ENCODE results near the gene CDON.

CDON gene

DNA sequence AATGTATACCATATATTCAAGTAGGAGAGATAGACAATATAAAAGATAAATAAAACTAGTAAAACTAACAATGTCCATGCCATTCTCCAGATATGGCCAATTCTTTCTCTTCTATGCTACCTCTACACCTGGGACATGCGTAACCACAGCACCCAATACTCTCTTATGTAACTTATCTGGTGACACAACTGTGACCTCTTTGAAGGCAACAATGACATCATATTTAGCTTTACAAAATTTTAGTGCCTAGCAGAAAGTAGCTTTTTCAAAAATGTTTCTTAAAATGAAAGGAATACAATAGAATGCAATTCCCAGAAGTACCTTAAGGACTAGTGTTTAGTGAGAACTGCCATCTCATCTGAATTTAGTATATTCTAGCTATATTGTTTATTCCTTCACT lies 36.8 kb downstream of the CDON start:
- in situ Hi-C loops (cut with HindIII; ENCODE audit: low pct_unique_long_range_greater_than_20kb, low sequenced_read_pairs): no loop called here
- DNase-seq (ENCODE audit: low read depth in 1 of 2, low spot score in 1 of 2): no peak
- no peak for TF ChIP-seq JUND (IDR thresholded peaks at IDR 0.05; ENCODE audit: low read depth)

DNA sequence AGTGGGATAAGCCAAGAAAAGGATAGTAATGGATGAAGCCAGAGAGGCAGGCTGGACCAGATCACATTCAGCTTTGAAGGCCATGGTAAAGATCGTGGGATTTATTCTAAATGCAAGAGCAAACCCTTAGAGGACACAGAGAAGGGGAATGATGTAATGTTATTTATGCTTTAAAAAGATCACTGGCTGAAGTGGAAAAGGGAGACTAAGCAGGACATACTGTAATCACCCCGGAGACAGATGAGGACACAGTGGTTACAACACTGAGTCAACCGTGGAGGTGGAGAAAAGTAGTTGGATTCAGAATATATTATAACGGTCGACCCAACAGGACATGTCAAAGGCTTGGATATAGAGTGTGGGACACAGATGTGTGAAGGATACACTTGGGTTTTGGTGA lies 38.5 kb downstream of the CDON start:
- DNase-seq (ENCODE audit: low read depth in 1 of 2, low spot score in 1 of 2): no peak
- TF ChIP-seq JUND (IDR thresholded peaks at IDR 0.05; ENCODE audit: low read depth): no peak
- in situ Hi-C loops (cut with HindIII; ENCODE audit: low pct_unique_long_range_greater_than_20kb, low sequenced_read_pairs): no loop called here

DNA sequence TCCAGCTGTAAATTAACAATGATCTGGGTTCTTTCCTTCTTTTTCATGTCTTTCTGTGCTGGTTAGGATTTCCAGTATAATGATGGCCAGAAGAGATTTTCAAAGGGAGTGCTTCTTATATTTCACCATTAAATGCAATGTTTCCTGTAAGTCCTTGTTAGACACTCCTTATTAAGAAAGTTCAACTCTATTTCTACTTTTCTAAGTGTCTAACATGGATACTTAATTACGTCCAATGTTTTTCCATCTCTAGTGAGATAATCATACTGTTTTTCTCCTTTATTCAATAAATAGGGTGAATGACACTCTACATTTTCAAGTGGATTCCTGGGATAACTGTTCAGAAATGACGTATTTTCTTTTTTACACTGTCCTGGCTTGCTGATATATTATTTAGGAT lies 49.8 kb downstream of the CDON start:
- no peak for TF ChIP-seq JUND (IDR thresholded peaks at IDR 0.05; ENCODE audit: low read depth)
- DNase-seq (ENCODE audit: low read depth in 1 of 2, low spot score in 1 of 2): no peak
- in situ Hi-C loops (cut with HindIII; ENCODE audit: low pct_unique_long_range_greater_than_20kb, low sequenced_read_pairs): no loop called here

- DNase-seq (ENCODE audit: low read depth in 1 of 2, low spot score in 1 of 2): no peak
- TF ChIP-seq JUND (IDR thresholded peaks at IDR 0.05; ENCODE audit: low read depth): no peak
- in situ Hi-C loops (cut with HindIII; ENCODE audit: low pct_unique_long_range_greater_than_20kb, low sequenced_read_pairs): no loop called here
Measured at GRCh38 chr11:126011754-126012153, 50.9 kb downstream of the CDON start.

- in situ Hi-C loops (cut with HindIII; ENCODE audit: low pct_unique_long_range_greater_than_20kb, low sequenced_read_pairs): no loop called here
- no peak for DNase-seq (ENCODE audit: low read depth in 1 of 2, low spot score in 1 of 2)
Measured at GRCh38 chr11:126011265-126011664, 51.4 kb downstream of the CDON start.

DNA sequence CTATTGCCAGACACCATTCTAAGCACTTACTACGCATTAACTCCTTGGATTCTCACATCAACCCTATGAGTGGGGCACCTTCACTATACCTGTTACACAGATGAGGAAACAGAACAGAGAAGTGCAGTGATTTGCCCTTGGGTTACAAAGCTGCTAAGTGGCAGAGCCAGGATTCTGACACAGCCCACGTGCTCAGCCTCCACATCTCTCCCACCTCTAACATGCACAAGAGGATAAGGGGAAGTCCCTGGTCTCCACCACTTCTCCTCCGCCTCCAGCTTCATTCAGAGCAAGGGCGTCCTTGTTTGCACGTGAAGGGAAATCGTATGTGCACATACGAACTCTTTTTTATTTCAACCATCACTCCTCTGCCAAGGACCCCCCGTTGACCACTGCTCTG lies 53.7 kb downstream of the CDON start:
- no peak for TF ChIP-seq JUND (IDR thresholded peaks at IDR 0.05; ENCODE audit: low read depth)
- no peak for DNase-seq (ENCODE audit: low read depth in 1 of 2, low spot score in 1 of 2)
- in situ Hi-C loops (cut with HindIII; ENCODE audit: low pct_unique_long_range_greater_than_20kb, low sequenced_read_pairs): no loop called here

More at GRCh38 chr11:126011265-126011664, 51.4 kb downstream of the CDON start:
- TF ChIP-seq JUND (IDR thresholded peaks at IDR 0.05; ENCODE audit: low read depth): no peak

DNA sequence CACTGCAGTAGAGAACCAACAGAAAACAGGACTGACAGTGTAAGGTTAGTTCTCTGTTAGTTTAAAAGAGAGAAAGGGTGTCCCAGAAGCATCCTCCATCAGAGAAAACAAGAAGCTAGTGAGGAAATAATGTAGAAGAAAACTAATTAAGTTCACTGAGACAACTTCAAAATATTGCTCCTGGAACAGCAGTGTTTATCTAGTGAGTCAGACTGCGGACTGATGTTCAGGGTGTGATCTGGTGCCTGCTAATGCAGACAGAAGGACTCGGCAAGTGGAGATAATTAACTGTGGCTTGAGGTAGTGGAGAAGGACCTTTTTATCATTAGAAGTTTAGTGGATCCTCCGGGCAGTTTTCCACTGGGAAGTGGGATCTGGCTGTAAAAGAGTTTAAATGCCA lies 55.4 kb downstream of the CDON start:
- DNase-seq (ENCODE audit: low read depth in 1 of 2, low spot score in 1 of 2): peak in 1 of 2 experiments; percentile 26
- in situ Hi-C loops (cut with HindIII; ENCODE audit: low pct_unique_long_range_greater_than_20kb, low sequenced_read_pairs): no loop called here
- no peak for TF ChIP-seq JUND (IDR thresholded peaks at IDR 0.05; ENCODE audit: low read depth)

GRCh38 chr11:126006068-126006467 lies 56.6 kb downstream of the CDON start:
- in situ Hi-C loops (cut with HindIII; ENCODE audit: low pct_unique_long_range_greater_than_20kb, low sequenced_read_pairs): no loop called here
- DNase-seq (ENCODE audit: low read depth in 1 of 2, low spot score in 1 of 2): no peak
- no peak for TF ChIP-seq JUND (IDR thresholded peaks at IDR 0.05; ENCODE audit: low read depth)

DNA sequence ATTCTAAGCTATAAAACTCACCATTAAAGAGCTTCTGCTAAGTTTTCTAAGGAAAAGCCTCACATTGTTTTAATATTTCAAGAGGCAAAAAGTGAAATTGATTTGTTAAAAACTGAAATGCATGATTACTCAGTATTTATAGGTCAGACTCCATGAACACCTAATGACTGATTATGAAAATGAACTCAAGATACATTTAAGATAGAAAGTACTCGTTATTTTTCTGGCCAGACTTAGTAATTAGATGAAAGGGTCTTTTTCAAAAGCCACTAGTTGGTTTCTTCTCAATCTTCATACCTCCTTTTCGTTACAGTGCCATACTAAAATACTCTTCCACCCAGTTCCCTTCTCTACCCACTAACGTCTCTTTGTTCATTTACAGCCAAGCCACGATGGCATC lies 60.5 kb downstream of the CDON start:
- in situ Hi-C loops (cut with HindIII; ENCODE audit: low pct_unique_long_range_greater_than_20kb, low sequenced_read_pairs): no loop called here
- DNase-seq (ENCODE audit: low read depth in 1 of 2, low spot score in 1 of 2): no peak
- TF ChIP-seq JUND (IDR thresholded peaks at IDR 0.05; ENCODE audit: low read depth): no peak

GRCh38 chr11:125999234-125999880 lies 63.3 kb downstream of the CDON start:
- in situ Hi-C loops (cut with HindIII; ENCODE audit: low pct_unique_long_range_greater_than_20kb, low sequenced_read_pairs): no loop called here
- TF ChIP-seq JUND (IDR thresholded peaks at IDR 0.05; ENCODE audit: low read depth): no peak
- no peak for DNase-seq (ENCODE audit: low read depth in 1 of 2, low spot score in 1 of 2)

DNA sequence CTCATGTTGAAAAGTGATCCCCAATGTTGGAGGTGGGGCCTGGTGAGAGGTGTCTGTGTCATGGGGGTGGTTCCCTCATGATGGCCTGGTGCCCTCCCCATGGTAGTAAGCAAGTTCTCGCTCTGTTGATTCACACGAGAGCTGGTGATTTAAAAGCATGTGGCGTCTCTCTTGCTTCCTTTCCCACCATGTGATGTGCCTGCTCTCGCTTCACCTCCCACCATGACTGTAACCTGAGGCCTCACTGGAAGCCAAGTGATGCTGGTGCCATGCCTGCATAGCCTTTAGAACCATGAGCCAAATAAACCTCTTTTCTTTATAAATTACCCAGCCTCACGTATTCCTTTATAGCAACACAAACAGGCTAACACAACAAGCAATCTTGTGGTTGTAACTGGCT lies 64.4 kb downstream of the CDON start:
- no peak for DNase-seq (ENCODE audit: low read depth in 1 of 2, low spot score in 1 of 2)
- in situ Hi-C loops (cut with HindIII; ENCODE audit: low pct_unique_long_range_greater_than_20kb, low sequenced_read_pairs): no loop called here
- no peak for TF ChIP-seq JUND (IDR thresholded peaks at IDR 0.05; ENCODE audit: low read depth)

DNA sequence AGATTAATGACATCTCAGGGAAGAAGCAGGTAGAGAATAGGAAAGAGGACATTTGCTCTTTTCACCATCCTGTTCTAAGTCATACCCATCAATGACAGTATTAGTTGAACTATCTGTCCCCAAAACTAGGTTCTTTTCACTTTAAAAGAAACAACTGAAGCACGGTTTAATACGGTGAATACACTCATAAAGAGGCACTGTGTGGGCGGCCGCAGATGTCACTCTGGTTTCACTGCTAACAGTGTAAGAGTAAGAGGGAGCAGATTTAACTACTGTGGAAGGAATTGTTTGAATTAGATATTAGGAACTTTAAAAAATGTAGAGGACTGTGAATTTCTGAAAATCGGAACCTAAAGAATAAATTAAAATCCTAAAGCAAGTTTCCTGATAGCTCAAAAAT lies 67.4 kb downstream of the CDON start:
- TF ChIP-seq JUND (IDR thresholded peaks at IDR 0.05; ENCODE audit: low read depth): no peak
- in situ Hi-C loops (cut with HindIII; ENCODE audit: low pct_unique_long_range_greater_than_20kb, low sequenced_read_pairs): no loop called here
- DNase-seq (ENCODE audit: low read depth in 1 of 2, low spot score in 1 of 2): no peak

DNA sequence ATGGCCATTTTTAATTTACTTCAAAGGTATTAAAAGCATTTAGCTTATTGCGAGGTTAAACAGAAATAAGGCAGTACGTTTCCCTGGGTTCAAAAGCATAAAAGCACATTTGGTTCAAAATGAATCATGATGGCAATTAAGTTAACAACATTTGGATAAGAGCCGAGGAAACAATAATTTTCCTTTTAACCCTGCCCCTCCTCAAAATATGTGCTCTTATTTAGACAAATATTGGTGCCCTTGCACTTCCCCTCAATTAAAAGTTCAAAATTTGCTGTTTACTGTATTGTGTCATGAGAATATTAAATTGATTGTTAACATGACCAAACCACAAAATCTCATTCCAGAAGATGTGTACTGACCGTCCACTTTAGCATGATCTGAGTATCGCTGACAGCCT lies 68.2 kb downstream of the CDON start:
- in situ Hi-C loops (cut with HindIII; ENCODE audit: low pct_unique_long_range_greater_than_20kb, low sequenced_read_pairs): no loop called here
- TF ChIP-seq JUND (IDR thresholded peaks at IDR 0.05; ENCODE audit: low read depth): no peak
- DNase-seq (ENCODE audit: low read depth in 1 of 2, low spot score in 1 of 2): no peak

DNA sequence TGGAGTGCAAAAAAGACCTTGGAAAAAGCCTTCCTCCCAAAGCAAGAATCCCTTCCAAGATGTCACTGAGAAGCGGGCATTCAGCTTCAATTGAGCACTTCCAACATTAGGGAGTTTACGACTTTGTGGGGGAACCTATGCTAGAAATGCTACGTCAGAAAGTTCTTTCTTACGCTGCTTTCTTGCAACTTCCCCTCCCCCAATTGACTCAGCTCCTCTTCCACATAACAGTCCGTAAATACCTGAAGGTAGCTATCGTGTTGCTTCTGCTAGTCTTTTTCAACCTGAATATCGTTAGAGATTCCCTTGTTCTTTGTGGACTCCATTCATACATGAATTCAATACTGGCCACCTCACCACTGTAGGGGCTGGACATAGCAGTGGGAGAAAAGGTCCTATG lies 69.8 kb downstream of the CDON start:
- DNase-seq (ENCODE audit: low read depth in 1 of 2, low spot score in 1 of 2): no peak
- no peak for TF ChIP-seq JUND (IDR thresholded peaks at IDR 0.05; ENCODE audit: low read depth)
- in situ Hi-C loops (cut with HindIII; ENCODE audit: low pct_unique_long_range_greater_than_20kb, low sequenced_read_pairs): no loop called here

Measured in T47D (cell line).